Measurements from ENCODE around the gene ADAMTS8. TPM values are rescaled to one million over a fixed set of nuclear protein-coding genes. Genes with fewer than 3 reads are reported as not detected.

Gene ADAMTS8
- total RNA-seq, 4 donors from 2014 or later = 0.38 to 0.56 TPM; not detected in 2

- Histone ChIP-seq H3K9me3 (no peaks in the 10 kb centered on the region), H3K4me1 (peaks cover 9 to 21% of the 10 kb centered on the region in 2 donors), H3K27me3 (no peaks in the 10 kb centered on the region), H3K4me3 (replicated peaks in 1 of 3) (no peak overlapping the region), H3K36me3 (no peaks in the 10 kb centered on the region), H3K27ac (no peak overlapping the region)
- WGBS, 2 donors = 92 to 96% methylated on average over 14 of the region's 14 CpGs
- intact Hi-C loops (cut with DNase I) = loop anchor here (10.0 kb wide), 1 partner anchor 210 kb away; no protein-coding TSS in a partner anchor
- TF ChIP-seq POLR2A (IDR thresholded peaks at IDR 0.05) (no peak), CTCF (IDR thresholded peaks at IDR 0.05) (no peak)
- DNase-seq = no peak
These were observed 3.7 kb downstream of the ADAMTS8 start for GRCh38 chr11:130424613-130425140.

GRCh38 chr11:130423541-130424142 is 4.8 kb downstream of the ADAMTS8 start:
- no peak for TF ChIP-seq POLR2A (IDR thresholded peaks at IDR 0.05)
- no peak for TF ChIP-seq CTCF (IDR thresholded peaks at IDR 0.05)
- no peaks in the 10 kb centered on the region for H3K9me3 ChIP-seq
- H3K4me1 ChIP-seq = peaks cover 7 to 19% of the 10 kb centered on the region in 2 donors
- WGBS, 2 donors = 83 to 87% methylated on average over 11 to 16 of the region's 16 CpGs
- H3K27me3 ChIP-seq = no peaks in the 10 kb centered on the region
- no peaks in the 10 kb centered on the region for H3K36me3 ChIP-seq
- no peak overlapping the region for H3K27ac ChIP-seq
- DNase-seq = no peak
- intact Hi-C loops (cut with DNase I) = loop anchor here (10.0 kb wide), 1 partner anchor 209 kb away; no protein-coding TSS in a partner anchor
- H3K4me3 ChIP-seq (replicated peaks in 1 of 3) = no peak overlapping the region

DNA sequence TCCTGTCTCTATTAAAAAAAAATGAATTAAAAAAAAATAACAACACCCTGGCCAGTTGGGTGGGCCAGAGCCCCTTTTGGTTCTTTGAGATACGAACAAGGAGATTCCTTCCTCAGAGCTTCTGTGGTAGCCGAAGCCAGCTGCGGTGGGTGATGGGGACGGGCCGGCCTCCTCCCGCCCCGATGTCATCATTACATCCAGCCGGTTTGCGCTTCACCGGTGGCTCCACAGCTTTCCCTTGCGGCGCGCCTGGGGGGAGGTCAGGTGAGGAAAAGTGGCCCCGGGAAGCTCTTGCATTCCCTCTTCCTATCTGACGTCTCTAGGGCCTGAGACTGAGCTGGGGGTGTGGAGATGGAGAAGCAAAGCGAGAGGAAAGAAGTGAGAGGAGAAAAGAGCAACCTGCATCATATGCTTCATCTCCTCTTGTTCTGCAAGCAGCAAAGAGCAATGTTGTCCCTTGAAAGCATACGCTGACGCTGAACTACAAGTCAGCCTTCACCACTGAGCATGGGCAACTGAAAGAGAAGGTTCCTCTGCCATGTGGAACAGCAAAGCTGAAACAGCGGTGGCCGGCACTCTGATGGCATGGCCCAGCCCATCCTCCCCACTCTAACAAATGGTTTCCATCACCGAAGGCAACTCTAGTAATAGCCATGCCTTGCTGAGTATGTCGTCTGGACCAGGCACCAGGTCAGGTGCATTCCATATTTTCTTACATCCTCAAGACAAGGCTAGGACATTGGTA is 6.0 kb downstream of the ADAMTS8 start:
- intact Hi-C loops (cut with DNase I) = loop anchor here (10.0 kb wide), 1 partner anchor 208 kb away; no protein-coding TSS in a partner anchor
- 93 to 95% methylated on average over 22 of the region's 22 CpGs for WGBS, 2 donors
- Histone ChIP-seq H3K27me3 (no peaks in the 10 kb centered on the region), H3K9me3 (no peaks in the 10 kb centered on the region), H3K27ac (no peak overlapping the region), H3K4me3 (replicated peaks in 1 of 3) (no peak overlapping the region), H3K4me1 (peaks cover under 1 to 11% of the 10 kb centered on the region in 2 donors), H3K36me3 (no peaks in the 10 kb centered on the region)
- TF ChIP-seq CTCF (IDR thresholded peaks at IDR 0.05) = no peak
- no peak for TF ChIP-seq POLR2A (IDR thresholded peaks at IDR 0.05)
- DNase-seq = no peak

DNA sequence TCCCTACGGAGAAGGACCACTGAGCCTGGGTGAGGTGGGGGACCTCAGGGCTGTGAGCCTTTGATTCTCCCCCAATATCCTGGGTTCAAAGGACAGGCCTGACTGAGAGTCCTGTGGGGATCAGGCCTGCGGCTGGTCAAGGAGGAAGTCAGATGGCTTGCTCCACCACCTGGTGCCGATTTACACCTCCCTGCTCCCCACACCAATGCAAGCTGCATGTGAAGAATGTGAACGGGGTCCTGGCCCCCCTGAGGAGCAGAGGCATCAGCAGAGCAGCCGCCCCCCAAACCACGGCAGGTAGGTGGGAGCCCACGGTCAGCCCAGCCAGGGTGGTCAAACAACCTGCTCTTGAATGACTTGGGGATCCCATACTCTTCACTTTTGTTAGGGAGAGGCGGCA is 6.7 kb downstream of the ADAMTS8 start:
- Histone ChIP-seq H3K9me3 (no peaks in the 10 kb centered on the region), H3K36me3 (no peaks in the 10 kb centered on the region), H3K27ac (no peak overlapping the region), H3K27me3 (no peaks in the 10 kb centered on the region), H3K4me1 (peaks cover 0 to 4% of the 10 kb centered on the region in 2 donors), H3K4me3 (replicated peaks in 1 of 3) (no peak overlapping the region)
- 83 to 89% methylated on average over 5 to 8 of the region's 8 CpGs for WGBS, 2 donors
- no peak for DNase-seq
- intact Hi-C loops (cut with DNase I) = loop anchor here (10.0 kb wide), 1 partner anchor 207 kb away; no protein-coding TSS in a partner anchor
- no peak for TF ChIP-seq POLR2A (IDR thresholded peaks at IDR 0.05)
- no peak for TF ChIP-seq CTCF (IDR thresholded peaks at IDR 0.05)

DNA sequence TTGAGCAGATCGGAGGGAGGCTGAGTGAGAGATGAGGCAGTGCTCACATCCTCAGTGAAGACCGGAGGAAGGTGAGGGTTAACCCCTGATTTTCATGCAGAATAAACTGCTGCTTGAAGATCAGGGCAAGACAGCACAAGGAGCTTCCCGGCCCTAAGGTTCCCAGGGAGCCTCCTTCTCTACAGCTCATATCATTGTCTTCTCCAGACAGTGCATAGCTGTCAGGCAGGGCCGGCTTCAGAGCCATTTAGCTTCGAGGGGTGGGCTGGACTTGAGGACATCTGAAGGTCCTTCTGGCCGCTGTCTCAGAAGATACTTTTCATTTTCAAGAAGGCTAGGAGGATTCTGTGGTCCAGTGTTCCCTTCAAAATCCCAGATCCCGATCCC is 7.2 kb downstream of the ADAMTS8 start:
- DNase-seq = no peak
- Histone ChIP-seq H3K9me3 (no peaks in the 10 kb centered on the region), H3K36me3 (no peaks in the 10 kb centered on the region), H3K4me1 (no peaks in the 10 kb centered on the region), H3K27ac (no peak overlapping the region), H3K27me3 (no peaks in the 10 kb centered on the region), H3K4me3 (replicated peaks in 1 of 3) (no peak overlapping the region)
- 85 to 92% methylated on average over 7 of the region's 7 CpGs for WGBS, 2 donors
- intact Hi-C loops (cut with DNase I) = loop anchor here (10.0 kb wide), 1 partner anchor 206 kb away; no protein-coding TSS in a partner anchor
- no peak for TF ChIP-seq POLR2A (IDR thresholded peaks at IDR 0.05)
- TF ChIP-seq CTCF (IDR thresholded peaks at IDR 0.05) = no peak

Measured in thyroid gland (tissue), 4 donors.